Measurements from ENCODE around the gene NFS1. TPM values are rescaled to one million over a fixed set of nuclear protein-coding genes. Genes with fewer than 3 reads are reported as not detected.

NFS1 gene
- polyA plus RNA-seq, 2 of the 4 experiments (the other 2 are of a cell fraction) = 44.0 to 50.5 TPM

- FAIRE-seq (no peak), DNase-seq (ENCODE audit: low read depth in 1 of 2, low spot score in 1 of 2) (no peak), ATAC-seq (no peak)
- TF ChIP-seq CHD2 (IDR thresholded peaks at IDR 0.05; ENCODE audit: low read length, partially characterized antibody) (no peak), POLR2A (IDR thresholded peaks at IDR 0.05; ENCODE audit: low read length) (no peak), HOXB5 (CRISPR knock-in tag; IDR thresholded peaks at IDR 0.05) (no peak), PHF8 (IDR thresholded peaks at IDR 0.05; ENCODE audit: borderline replicate concordance, low read depth) (no peak), CHD4 (IDR thresholded peaks at IDR 0.05; ENCODE audit: borderline replicate concordance) (no peak), KDM1A (IDR thresholded peaks at IDR 0.05; ENCODE audit: low read depth) (no peak), EHMT2 (IDR thresholded peaks at IDR 0.05; ENCODE audit: low read depth) (no peak), JUNB (IDR thresholded peaks at IDR 0.05) (no peak), HDAC2 (IDR thresholded peaks at IDR 0.05) (no peak), TP53 (CRISPR knock-in tag; IDR thresholded peaks at IDR 0.05) (no peak), CEBPB (IDR thresholded peaks at IDR 0.05) (no peak), HOXA7 (CRISPR knock-in tag; IDR thresholded peaks at IDR 0.05) (no peak), ZC3H11A (IDR thresholded peaks at IDR 0.05) (no peak), NR3C1 (IDR thresholded peaks at IDR 0.05) (no peak), KDM5A (IDR thresholded peaks at IDR 0.05) (no peak)
- Histone ChIP-seq H3K9me3 (no peaks in the 10 kb centered on the region), H3K4me2 (no peak overlapping the region), H3K27ac (no peak overlapping the region), H3K4me1 (peaks cover 20% of the 10 kb centered on the region; the same call in 1 of the 3 replicates), H3K4me3 (no peak overlapping the region)
- 69% methylated on average over 6 of the region's 6 CpGs for WGBS (ENCODE audit: missing lambda C conversion rate)
- POLR2A ChIA-PET = interaction anchor here (1.3 kb wide), 1 partner anchor 10 kb away, joined by 4 read pairs; no protein-coding TSS in a partner anchor
- CTCF ChIA-PET = interaction anchor here (0.5 to 3.7 kb wide), 6 partner anchors 8 to 249 kb away, joined by 3 to 15 read pairs (median 6); no protein-coding TSS in a partner anchor
Observed at GRCh38 chr20:35710884-35711587, 11.9 kb upstream of the NFS1 start.

GRCh38 chr20:35710039-35710438, 10.9 kb upstream of the NFS1 start:
- ChIA-PET CTCF (interaction anchor here (1.1 to 3.7 kb wide), 4 partner anchors 9 to 248 kb away, joined by 3 to 15 read pairs (median 8); no protein-coding TSS in a partner anchor), POLR2A (interaction anchor here (1.3 kb wide), 1 partner anchor 9 kb away, joined by 4 read pairs; no protein-coding TSS in a partner anchor)
- Histone ChIP-seq H3K4me2 (no peak overlapping the region), H3K4me3 (no peak overlapping the region), H3K4me1 (peaks cover 20% of the 10 kb centered on the region; the same call in 1 of the 3 replicates), H3K27ac (no peak overlapping the region), H3K9me3 (no peaks in the 10 kb centered on the region)
- FAIRE-seq (no peak), ATAC-seq (no peak), DNase-seq (ENCODE audit: low read depth in 1 of 2, low spot score in 1 of 2) (no peak)
- no peak for TF ChIP-seq FOSL2 (IDR thresholded peaks at IDR 0.05)
- TF ChIP-seq FOSL2 (CRISPR knock-in tag; IDR thresholded peaks at IDR 0.05) = no peak
- no peak for TF ChIP-seq HOXB13 (CRISPR knock-in tag; IDR thresholded peaks at IDR 0.05; ENCODE audit: low read depth)
- no peak for TF ChIP-seq CBX2 (IDR thresholded peaks at IDR 0.05; ENCODE audit: borderline replicate concordance, low read depth)
- no peak for TF ChIP-seq NFE2L2 (conservative IDR thresholded peaks at IDR 0.05; ENCODE audit: low read length)
- no peak for TF ChIP-seq TP53 (CRISPR knock-in tag; IDR thresholded peaks at IDR 0.05)
- TF ChIP-seq TFCP2L1 (CRISPR knock-in tag; IDR thresholded peaks at IDR 0.05) = no peak
- no peak for TF ChIP-seq ATOH8 (CRISPR knock-in tag; IDR thresholded peaks at IDR 0.05; ENCODE audit: low read depth)
- TF ChIP-seq BHLHE40 (IDR thresholded peaks at IDR 0.05; ENCODE audit: low read depth, low read length) = no peak
- TF ChIP-seq RFX5 (IDR thresholded peaks at IDR 0.05) = no peak
- TF ChIP-seq HES2 (IDR thresholded peaks at IDR 0.05) = no peak
- no peak for TF ChIP-seq ELK1 (IDR thresholded peaks at IDR 0.05; ENCODE audit: low read depth, low read length)
- no peak for TF ChIP-seq FOXS1 (CRISPR knock-in tag; IDR thresholded peaks at IDR 0.05)
- TF ChIP-seq USF2 (IDR thresholded peaks at IDR 0.05) = no peak
- TF ChIP-seq ZFP36 (IDR thresholded peaks at IDR 0.05; ENCODE audit: borderline replicate concordance, partially characterized antibody) = no peak
- TF ChIP-seq CEBPB (IDR thresholded peaks at IDR 0.05) = no peak
- TF ChIP-seq HDAC2 (IDR thresholded peaks at IDR 0.05) = no peak
- no peak for TF ChIP-seq PHF8 (IDR thresholded peaks at IDR 0.05; ENCODE audit: borderline replicate concordance, low read depth)
